ENCODE measurements around the gene TPST2. TPM values are rescaled to one million over a fixed set of nuclear protein-coding genes. Genes with fewer than 3 reads are reported as not detected.

Gene TPST2
- total and polyA plus RNA-seq, 2 donors, result 14.1 to 27.4 TPM

GRCh38 chr22:26565889-26566288, 24.0 kb downstream of the TPST2 start:
- H3K36me3 ChIP-seq (ENCODE audit: insufficient read depth), result no peaks in the 10 kb centered on the region
- DNase-seq (ENCODE audit: extremely low spot score), result no peak
- 76% methylated on average over 8 of the region's 8 CpGs for WGBS
- H3K27ac ChIP-seq (ENCODE audit: low read depth), result no peak overlapping the region
- no peak overlapping the region for H3K4me3 ChIP-seq (ENCODE audit: low read depth, low read length)
- H3K4me1 ChIP-seq (ENCODE audit: insufficient read depth), result no peaks in the 10 kb centered on the region

GRCh38 chr22:26565181-26565580, 24.8 kb downstream of the TPST2 start:
- Histone ChIP-seq H3K4me3 (ENCODE audit: low read depth, low read length) (no peak overlapping the region), H3K27ac (ENCODE audit: low read depth) (no peak overlapping the region), H3K4me1 (ENCODE audit: insufficient read depth) (no peaks in the 10 kb centered on the region), H3K36me3 (ENCODE audit: insufficient read depth) (no peaks in the 10 kb centered on the region)
- no peak for DNase-seq (ENCODE audit: extremely low spot score)
- WGBS, result 86% methylated on average over 6 of the region's 6 CpGs

GRCh38 chr22:26564672-26565071, 25.3 kb downstream of the TPST2 start:
- no peak for DNase-seq (ENCODE audit: extremely low spot score)
- no peaks in the 10 kb centered on the region for H3K36me3 ChIP-seq (ENCODE audit: insufficient read depth)
- H3K4me3 ChIP-seq (ENCODE audit: low read depth, low read length), result no peak overlapping the region
- H3K4me1 ChIP-seq (ENCODE audit: insufficient read depth), result no peaks in the 10 kb centered on the region
- no peak overlapping the region for H3K27ac ChIP-seq (ENCODE audit: low read depth)
- 89% methylated on average over 3 of the region's 3 CpGs for WGBS

- Histone ChIP-seq H3K27ac (ENCODE audit: low read depth) (no peak overlapping the region), H3K36me3 (ENCODE audit: insufficient read depth) (no peaks in the 10 kb centered on the region), H3K4me3 (ENCODE audit: low read depth, low read length) (no peak overlapping the region), H3K4me1 (ENCODE audit: insufficient read depth) (no peaks in the 10 kb centered on the region)
- WGBS, result 92% methylated on average over 8 of the region's 8 CpGs
- no peak for DNase-seq (ENCODE audit: extremely low spot score)
Measured at GRCh38 chr22:26564181-26564580, 25.8 kb downstream of the TPST2 start.

GRCh38 chr22:26563022-26563421, 26.9 kb downstream of the TPST2 start:
- Histone ChIP-seq H3K4me1 (ENCODE audit: insufficient read depth) (no peaks in the 10 kb centered on the region), H3K4me3 (ENCODE audit: low read depth, low read length) (no peak overlapping the region), H3K36me3 (ENCODE audit: insufficient read depth) (no peaks in the 10 kb centered on the region), H3K27ac (ENCODE audit: low read depth) (no peak overlapping the region)
- WGBS, result 76% methylated on average over 5 of the region's 5 CpGs
- DNase-seq (ENCODE audit: extremely low spot score), result no peak

GRCh38 chr22:26561756-26562417, 28.0 kb downstream of the TPST2 start:
- H3K4me1 ChIP-seq (ENCODE audit: insufficient read depth), result no peaks in the 10 kb centered on the region
- H3K36me3 ChIP-seq (ENCODE audit: insufficient read depth), result no peaks in the 10 kb centered on the region
- DNase-seq (ENCODE audit: extremely low spot score), result no peak
- WGBS, result 80% methylated on average over 9 of the region's 9 CpGs
- H3K27ac ChIP-seq (ENCODE audit: low read depth), result no peak overlapping the region
- no peak overlapping the region for H3K4me3 ChIP-seq (ENCODE audit: low read depth, low read length)

GRCh38 chr22:26559961-26560575, 29.9 kb downstream of the TPST2 start:
- DNase-seq (ENCODE audit: extremely low spot score), result no peak

GRCh38 chr22:26558248-26558895, 31.6 kb downstream of the TPST2 start:
- Histone ChIP-seq H3K36me3 (ENCODE audit: insufficient read depth) (no peaks in the 10 kb centered on the region), H3K4me1 (ENCODE audit: insufficient read depth) (no peaks in the 10 kb centered on the region), H3K4me3 (ENCODE audit: low read depth, low read length) (no peak overlapping the region), H3K27ac (ENCODE audit: low read depth) (no peak overlapping the region)
- no peak for DNase-seq (ENCODE audit: extremely low spot score)
- 78% methylated on average over 3 of the region's 3 CpGs for WGBS

More at GRCh38 chr22:26559961-26560575, 29.9 kb downstream of the TPST2 start:
- H3K27ac ChIP-seq (ENCODE audit: low read depth), result no peak overlapping the region
- H3K36me3 ChIP-seq (ENCODE audit: insufficient read depth), result no peaks in the 10 kb centered on the region
- no peaks in the 10 kb centered on the region for H3K4me1 ChIP-seq (ENCODE audit: insufficient read depth)
- H3K4me3 ChIP-seq (ENCODE audit: low read depth, low read length), result no peak overlapping the region
- WGBS, result 92% methylated on average over 13 of the region's 13 CpGs

- DNase-seq (ENCODE audit: extremely low spot score), result no peak
- Histone ChIP-seq H3K4me3 (ENCODE audit: low read depth, low read length) (no peak overlapping the region), H3K27ac (ENCODE audit: low read depth) (no peak overlapping the region), H3K4me1 (ENCODE audit: insufficient read depth) (no peaks in the 10 kb centered on the region), H3K36me3 (ENCODE audit: insufficient read depth) (no peaks in the 10 kb centered on the region)
- WGBS, result 89% methylated on average over 5 of the region's 5 CpGs
Measured at GRCh38 chr22:26556904-26557303, 33.0 kb downstream of the TPST2 start.

- H3K4me3 ChIP-seq (ENCODE audit: low read depth, low read length), result no peak overlapping the region
- DNase-seq (ENCODE audit: extremely low spot score), result no peak
- H3K27ac ChIP-seq (ENCODE audit: low read depth), result no peak overlapping the region
- H3K36me3 ChIP-seq (ENCODE audit: insufficient read depth), result no peaks in the 10 kb centered on the region
- no peaks in the 10 kb centered on the region for H3K4me1 ChIP-seq (ENCODE audit: insufficient read depth)
- WGBS, result 88% methylated on average over 11 of the region's 11 CpGs
Measured at GRCh38 chr22:26555478-26555877, 34.5 kb downstream of the TPST2 start.

GRCh38 chr22:26554956-26555355, 35.0 kb downstream of the TPST2 start:
- 75% methylated on average over 6 of the region's 6 CpGs for WGBS

GRCh38 chr22:26553056-26553752, 36.7 kb downstream of the TPST2 start:
- no peak for DNase-seq (ENCODE audit: extremely low spot score)
- Histone ChIP-seq H3K4me3 (ENCODE audit: low read depth, low read length) (no peak overlapping the region), H3K4me1 (ENCODE audit: insufficient read depth) (no peaks in the 10 kb centered on the region), H3K36me3 (ENCODE audit: insufficient read depth) (no peaks in the 10 kb centered on the region), H3K27ac (ENCODE audit: low read depth) (no peak overlapping the region)
- WGBS, result 60% methylated on average over 7 of the region's 7 CpGs

More at GRCh38 chr22:26554956-26555355, 35.0 kb downstream of the TPST2 start:
- DNase-seq (ENCODE audit: extremely low spot score), result no peak
- H3K4me3 ChIP-seq (ENCODE audit: low read depth, low read length), result no peak overlapping the region
- H3K4me1 ChIP-seq (ENCODE audit: insufficient read depth), result no peaks in the 10 kb centered on the region
- H3K27ac ChIP-seq (ENCODE audit: low read depth), result no peak overlapping the region
- no peaks in the 10 kb centered on the region for H3K36me3 ChIP-seq (ENCODE audit: insufficient read depth)

GRCh38 chr22:26552466-26552865, 37.5 kb downstream of the TPST2 start:
- no peaks in the 10 kb centered on the region for H3K36me3 ChIP-seq (ENCODE audit: insufficient read depth)

More at GRCh38 chr22:26552466-26552865, 37.5 kb downstream of the TPST2 start:
- Histone ChIP-seq H3K4me1 (ENCODE audit: insufficient read depth) (no peaks in the 10 kb centered on the region), H3K4me3 (ENCODE audit: low read depth, low read length) (no peak overlapping the region), H3K27ac (ENCODE audit: low read depth) (no peak overlapping the region)
- WGBS, result 54% methylated on average over 9 of the region's 10 CpGs
- no peak for DNase-seq (ENCODE audit: extremely low spot score)

All from urinary bladder (tissue), 4 donors.